H9 (cell line): ENCODE measurements around the gene THRB. TPM values are rescaled to one million over a fixed set of nuclear protein-coding genes. Genes with fewer than 3 reads are reported as not detected.

ENCODE experiments used
- DNase-seq: peaks from one replicate; pipeline ENCODE4 v3.0.0-alpha.2; 2017
- H2AFZ ChIP-seq: one replicate; pipeline ENCODE4 v1.6.1; 2013; ENCODE audit warnings: mild to moderate bottlenecking, low read length, control low read depth, moderate library complexity
- H2AK5ac ChIP-seq: 2 replicates; pipeline ENCODE4 v1.6.1; 2013; ENCODE audit warnings: low read length, control low read depth, mixed read lengths; ENCODE audit not compliant: insufficient read length
- H2BK120ac ChIP-seq: one replicate; pipeline ENCODE4 v1.6.1; 2013; ENCODE audit warnings: low read depth, mild to moderate bottlenecking, low read length, control low read depth, inconsistent platforms; ENCODE audit not compliant: poor library complexity, severe bottlenecking
- H2BK12ac ChIP-seq: 2 replicates; pipeline ENCODE4 v1.6.1; 2013; ENCODE audit warnings: low read length, control low read depth, mixed read lengths, low read depth; ENCODE audit not compliant: insufficient read length
- H2BK15ac ChIP-seq: 2 replicates; pipeline ENCODE4 v1.6.1; 2013; ENCODE audit warnings: low read depth, low read length, control low read depth
- H2BK20ac ChIP-seq: one replicate; pipeline ENCODE4 v1.6.1; 2013; ENCODE audit warnings: low read depth, mild to moderate bottlenecking, low read length, control low read depth, inconsistent platforms; ENCODE audit not compliant: poor library complexity, severe bottlenecking
- H2BK5ac ChIP-seq: 2 replicates; pipeline ENCODE4 v1.6.1; 2013; ENCODE audit warnings: low read length, control low read depth, mixed read lengths; ENCODE audit not compliant: insufficient read length
- H3K14ac ChIP-seq: 2 replicates; pipeline ENCODE4 v1.6.1; 2013; ENCODE audit warnings: low read length, control low read depth; ENCODE audit not compliant: insufficient read depth
- H3K18ac ChIP-seq: 2 replicates; pipeline ENCODE4 v1.6.1; 2013; ENCODE audit warnings: low read depth, mild to moderate bottlenecking, mixed read lengths, low read length, control low read depth; ENCODE audit not compliant: insufficient read length
- H3K23ac ChIP-seq: 2 replicates; pipeline ENCODE4 v1.6.1; 2013; ENCODE audit warnings: low read length, control low read depth, mixed read lengths, low read depth; ENCODE audit not compliant: insufficient read length
- H3K23me2 ChIP-seq: 2 replicates; pipeline ENCODE4 v1.6.1; 2013; ENCODE audit warnings: low read depth, mild to moderate bottlenecking, mixed read lengths, low read length, control low read depth; ENCODE audit not compliant: insufficient read length, poor library complexity, severe bottlenecking
- H3K27ac ChIP-seq: 2 replicates; pipeline ENCODE4 v1.5.1; 2013; ENCODE audit warnings: low read length, control low read depth, mixed read lengths, low read depth; ENCODE audit not compliant: insufficient read length
- H3K27me3 ChIP-seq: 2 replicates; pipeline ENCODE4 v1.6.1; 2013; ENCODE audit warnings: low read length, control low read depth, inconsistent platforms; ENCODE audit not compliant: insufficient read depth
- H3K4ac ChIP-seq: 2 replicates; pipeline ENCODE4 v1.6.1; 2013; ENCODE audit warnings: low read depth, mild to moderate bottlenecking, control low read depth, inconsistent platforms, low read length, moderate library complexity
- H3K4me1 ChIP-seq: 2 replicates; pipeline ENCODE4 v1.6.1; 2013; ENCODE audit warnings: low read length, control low read depth, inconsistent platforms; ENCODE audit not compliant: insufficient read depth
- H3K4me2 ChIP-seq: 2 replicates; pipeline ENCODE4 v1.6.1; 2013; ENCODE audit warnings: low read length, control low read depth, mixed read lengths; ENCODE audit not compliant: insufficient read length, insufficient read depth
- H3K56ac ChIP-seq: 2 replicates; pipeline ENCODE4 v1.6.1; 2013; ENCODE audit warnings: low read depth, mild to moderate bottlenecking, mixed read lengths, low read length, control low read depth; ENCODE audit not compliant: insufficient read length
- H3K79me1 ChIP-seq: 2 replicates; pipeline ENCODE4 v1.6.1; 2013; ENCODE audit warnings: low read depth, mild to moderate bottlenecking, moderate library complexity, low read length, control low read depth, inconsistent platforms; ENCODE audit not compliant: insufficient read depth, poor library complexity, severe bottlenecking
- H3K79me2 ChIP-seq: 2 replicates; pipeline ENCODE4 v1.6.1; 2013; ENCODE audit warnings: low read length, control low read depth, inconsistent platforms; ENCODE audit not compliant: insufficient read depth
- H3K9ac ChIP-seq: 2 replicates; pipeline ENCODE4 v1.6.1; 2013; ENCODE audit warnings: low read length, control low read depth, mixed read lengths; ENCODE audit not compliant: insufficient read length; ENCODE audit errors: extremely low read depth
- H3K9me3 ChIP-seq: one replicate; pipeline ENCODE4 v1.6.1; 2013; ENCODE audit warnings: low read depth, low read length, inconsistent platforms; ENCODE audit not compliant: control insufficient read depth
- H3T11ph ChIP-seq: one replicate; pipeline ENCODE4 v1.6.1; 2013; ENCODE audit warnings: mild to moderate bottlenecking, low read length, control low read depth, inconsistent platforms
- H4K20me1 ChIP-seq: one replicate; pipeline ENCODE4 v1.6.1; 2013; ENCODE audit not compliant: control insufficient read depth, insufficient read length, insufficient read depth
- H4K5ac ChIP-seq: 2 replicates; pipeline ENCODE4 v1.6.1; 2013; ENCODE audit warnings: low read depth, mild to moderate bottlenecking, mixed read lengths, low read length, control low read depth; ENCODE audit not compliant: insufficient read length
- H4K8ac ChIP-seq: replicated peaks from 2 replicates; pipeline ENCODE4 v1.6.1; 2013; ENCODE audit warnings: low read length, control low read depth, mixed read lengths, low read depth; ENCODE audit not compliant: insufficient read length
- H4K91ac ChIP-seq: 2 replicates; pipeline ENCODE4 v1.6.1; 2013; ENCODE audit warnings: low read depth, mild to moderate bottlenecking, moderate library complexity, mixed read lengths, low read length, control low read depth; ENCODE audit not compliant: insufficient read length
- H3K27ac Mint-ChIP-seq, 3 experiments: 2 replicates in 2 of 3; 3 replicates in 1 of 3; pipeline ENCODE4 v1.8.0; 2020 to 2021; ENCODE audit warnings: mixed read lengths in 3 of 3, mild to moderate bottlenecking in 1 of 3, moderate library complexity in 1 of 3
- H3K27me3 Mint-ChIP-seq: 2 replicates; pipeline ENCODE4 v1.8.0; 2021; ENCODE audit warnings: low read depth, mild to moderate bottlenecking, moderate library complexity, mixed read lengths
- H3K36me3 Mint-ChIP-seq, 3 experiments: 2 replicates in 2 of 3; 3 replicates in 1 of 3; pipeline ENCODE4 v1.8.0; 2020 to 2021; ENCODE audit warnings: low read depth in 3 of 3, mixed read lengths in 3 of 3; ENCODE audit not compliant: insufficient read depth in 1 of 3
- H3K4me1 Mint-ChIP-seq, 2 experiments: 2 replicates each; pipeline ENCODE4 v1.8.0; 2020; ENCODE audit warnings: mixed read lengths in 2 of 2
- H3K4me3 Mint-ChIP-seq, 2 experiments: 2 replicates in 1 of 2; 3 replicates in 1 of 2; pipeline ENCODE4 v1.8.0; 2020 to 2021; ENCODE audit warnings: mild to moderate bottlenecking in 2 of 2, mixed read lengths in 2 of 2, moderate library complexity in 1 of 2
- H3K9me3 Mint-ChIP-seq, 2 experiments: 2 replicates in 1 of 2; 3 replicates in 1 of 2; pipeline ENCODE4 v1.8.0; 2020; ENCODE audit warnings: mild to moderate bottlenecking in 2 of 2, mixed read lengths in 2 of 2, moderate library complexity in 1 of 2
- WGBS: extraction: QIAGEN DNeasy Blood & Tissue Kit; methylation state at CpG from one replicate; pipeline ENCODE4 v1.1.7; 2013; ENCODE audit warnings: missing lambda C conversion rate, low lambda C conversion rate, mixed read lengths; ENCODE audit not compliant: insufficient read length; ENCODE audit errors: extremely low coverage; 5-methylcytosine and 5-hydroxymethylcytosine counted together
- total RNA-seq: library from RNA; stranded (reverse); gene quantifications from 2 replicates; pipeline ENCODE4 v1.2.1, GENCODE V29; 2021
- TF ChIP-seq, protein P1 (sequence below): fragments of 200-600 bp; sonication (generic); conservative IDR thresholded peaks from 3 replicates; pipeline ENCODE4 v1.8.0; 2021; ENCODE audit warnings: antibody characterized with exemption, mild to moderate bottlenecking

Gene THRB
- total RNA-seq, 1 experiment from 2014 or later = 8.6 TPM

DNA sequence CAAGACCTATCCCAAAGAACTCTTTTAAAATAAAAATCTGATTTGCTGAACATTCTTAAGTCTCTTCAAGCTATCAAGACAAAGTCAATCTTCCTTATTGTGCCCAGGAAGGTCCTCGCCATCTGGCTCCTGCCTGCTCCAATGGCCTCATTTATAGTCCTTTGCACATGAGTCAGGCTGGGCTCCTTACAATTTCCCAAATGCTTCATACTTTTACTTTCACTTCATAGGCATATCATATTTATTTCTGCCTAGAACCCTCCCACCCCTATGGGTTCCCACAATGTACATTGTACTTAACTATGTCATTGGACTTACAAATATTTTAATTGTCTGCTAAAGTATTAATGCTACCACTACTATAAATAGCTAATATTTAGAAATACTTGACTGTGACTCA lies 9.1 kb downstream of the THRB start:
- Mint-ChIP-seq H3K36me3 (no peaks in the 10 kb centered on the region), H3K4me1 (peaks cover 12 to 20% of the 10 kb centered on the region in 2 experiments), H3K27ac (no peak overlapping the region), H3K4me3 (no peak overlapping the region), H3K9me3 (no peaks in the 10 kb centered on the region), H3K27me3 (peaks cover 8% of the 10 kb centered on the region)
- no peaks in the 10 kb centered on the region for H3K27me3 ChIP-seq
- H2BK15ac ChIP-seq = no peak overlapping the region
- WGBS = no CpG with 5 or more reads among the region's 1 CpG
- no peaks in the 10 kb centered on the region for H3K79me1 ChIP-seq
- no peak overlapping the region for H3K9ac ChIP-seq
- H3K18ac ChIP-seq = no peak overlapping the region
- no peak overlapping the region for H2BK20ac ChIP-seq
- H4K91ac ChIP-seq = no peak overlapping the region
- no peak overlapping the region for H3K56ac ChIP-seq
- H3K4me1 ChIP-seq = no peaks in the 10 kb centered on the region
- H3K79me2 ChIP-seq = no peaks in the 10 kb centered on the region
- H3K14ac ChIP-seq = no peak overlapping the region
- no peak overlapping the region for H3K4ac ChIP-seq
- H4K20me1 ChIP-seq = no peaks in the 10 kb centered on the region
- H3K4me2 ChIP-seq = no peak overlapping the region
- no peak overlapping the region for H4K8ac ChIP-seq
- H2AFZ ChIP-seq = no peak overlapping the region
- no peak overlapping the region for H3K27ac ChIP-seq
- TF ChIP-seq, protein P1, sequence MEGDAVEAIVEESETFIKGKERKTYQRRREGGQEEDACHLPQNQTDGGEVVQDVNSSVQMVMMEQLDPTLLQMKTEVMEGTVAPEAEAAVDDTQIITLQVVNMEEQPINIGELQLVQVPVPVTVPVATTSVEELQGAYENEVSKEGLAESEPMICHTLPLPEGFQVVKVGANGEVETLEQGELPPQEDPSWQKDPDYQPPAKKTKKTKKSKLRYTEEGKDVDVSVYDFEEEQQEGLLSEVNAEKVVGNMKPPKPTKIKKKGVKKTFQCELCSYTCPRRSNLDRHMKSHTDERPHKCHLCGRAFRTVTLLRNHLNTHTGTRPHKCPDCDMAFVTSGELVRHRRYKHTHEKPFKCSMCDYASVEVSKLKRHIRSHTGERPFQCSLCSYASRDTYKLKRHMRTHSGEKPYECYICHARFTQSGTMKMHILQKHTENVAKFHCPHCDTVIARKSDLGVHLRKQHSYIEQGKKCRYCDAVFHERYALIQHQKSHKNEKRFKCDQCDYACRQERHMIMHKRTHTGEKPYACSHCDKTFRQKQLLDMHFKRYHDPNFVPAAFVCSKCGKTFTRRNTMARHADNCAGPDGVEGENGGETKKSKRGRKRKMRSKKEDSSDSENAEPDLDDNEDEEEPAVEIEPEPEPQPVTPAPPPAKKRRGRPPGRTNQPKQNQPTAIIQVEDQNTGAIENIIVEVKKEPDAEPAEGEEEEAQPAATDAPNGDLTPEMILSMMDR = no peak
- no peaks in the 10 kb centered on the region for H3K9me3 ChIP-seq
- no peak overlapping the region for H4K5ac ChIP-seq
- H2BK120ac ChIP-seq = no peak overlapping the region
- no peak overlapping the region for H2BK12ac ChIP-seq
- H3T11ph ChIP-seq = no peak overlapping the region
- no peaks in the 10 kb centered on the region for H3K23me2 ChIP-seq
- no peak for DNase-seq
- H3K23ac ChIP-seq = no peak overlapping the region
- no peak overlapping the region for H2AK5ac ChIP-seq
- H2BK5ac ChIP-seq = no peak overlapping the region
